K562 (cell line): Measurements from ENCODE around the gene CDKL4. TPM values are rescaled to one million over a fixed set of nuclear protein-coding genes. Genes with fewer than 3 reads are reported as not detected.
A peak's percentile ranks its signal among the peaks of the same experiment; 100 is the strongest.

Experiments
- ATAC-seq: fragments of 200-7000 bp; cut with Tn5 transposase; 3 replicates; pipeline ENCODE4 v1.9.1; 2020; ENCODE audit warnings: moderate library complexity
- BruUV-seq: library from RNA; stranded (reverse); fragments of 400-500 nt; replicated peaks from 2 replicates; lab custom pipeline; 2021; lab: Mats Ljungman, UMichigan
- CTCF ChIA-PET: fragments of 300-600 bp; formaldehyde crosslinking; extraction: SDS; loops from one replicate; lab custom pipeline; 2021; ENCODE audit warnings: low intra/inter-chr PET ratio; lab: Yijun Ruan, JAX
- POLR2A ChIA-PET: fragments of 300-600, 350-650 bp; sonication (Branson Sonifier 250); formaldehyde crosslinking; extraction: SDS; loops from one replicate; lab custom pipeline; 2021; ENCODE audit warnings: antibody characterized with exemption, inconsistent platforms; lab: Yijun Ruan, JAX
- DNase-seq, 4 experiments: peaks; one replicate each; pipeline versions ENCODE4 v3.0.0 to v3.0.0-alpha.2; 2011 to 2018; ENCODE audit warnings: low spot score in 3 of 4, mixed read lengths in 3 of 4; ENCODE audit errors: extremely low read depth in 1 of 4
- FAIRE-seq: peaks from 2 replicates; lab custom pipeline; 2011; peaks lifted over from hg19 to GRCh38; lab: Jason Lieb, UNC
- H2AFZ ChIP-seq: 2 replicates; pipeline ENCODE4 v1.6.0; 2011; ENCODE audit warnings: low read depth, low read length, control low read depth, inconsistent platforms
- H3K27ac ChIP-seq: fragments of 200-600 bp; 3 replicates; pipeline ENCODE4 v1.8.0; 2011; ENCODE audit warnings: low read depth, mild to moderate bottlenecking, control low read depth, inconsistent platforms, low read length, moderate library complexity, mixed read lengths; ENCODE audit errors: extremely low read depth
- H3K27me3 ChIP-seq, 2 experiments: fragments of 300-600 bp in 1 of 2; 2 replicates in 1 of 2; 3 replicates in 1 of 2; pipeline versions ENCODE4 v1.6.0 to v1.8.0; 2011; ENCODE audit warnings: inconsistent platforms in 2 of 2, low read length in 2 of 2, mild to moderate bottlenecking in 1 of 2, mixed read lengths in 1 of 2, moderate library complexity in 1 of 2; ENCODE audit not compliant: control insufficient read depth in 2 of 2, insufficient read depth in 2 of 2
- H3K36me3 ChIP-seq: fragments of 300-600 bp; 3 replicates; pipeline ENCODE4 v1.8.0; 2011; ENCODE audit warnings: mild to moderate bottlenecking, low read length, inconsistent platforms; ENCODE audit not compliant: control insufficient read depth, insufficient read depth
- H3K4me1 ChIP-seq, 2 experiments: fragments of 200-600 bp in 1 of 2; replicated peaks in 1 of 2; 2 replicates in 1 of 2; 3 replicates in 1 of 2; pipeline versions ENCODE4 v1.5.1 to v1.8.0; 2011; ENCODE audit warnings: inconsistent platforms in 2 of 2, low read length in 2 of 2, mild to moderate bottlenecking in 1 of 2, mixed read lengths in 1 of 2, moderate library complexity in 1 of 2; ENCODE audit not compliant: control insufficient read depth in 2 of 2, insufficient read depth in 2 of 2
- H3K4me2 ChIP-seq: 2 replicates; pipeline ENCODE4 v1.6.1; 2011; ENCODE audit warnings: low read length, control low read depth, inconsistent platforms, mixed read lengths; ENCODE audit not compliant: insufficient read depth
- H3K4me3 ChIP-seq: fragments of 200-600 bp; sonication (generic), shearing (Covaris generic); 2 replicates; pipeline ENCODE4 v1.5.1; 2016; ENCODE audit warnings: control low read depth, inconsistent platforms
- H3K79me2 ChIP-seq: fragments of 200-600 bp; 3 replicates; pipeline ENCODE4 v1.8.0; 2011; ENCODE audit warnings: low read length, inconsistent platforms; ENCODE audit not compliant: control insufficient read depth, insufficient read depth
- H3K9ac ChIP-seq, 2 experiments: 2 replicates each; pipeline versions ENCODE4 v1.6.0 to v1.6.1; 2011; ENCODE audit warnings: low read depth in 2 of 2, low read length in 2 of 2, control low read depth in 1 of 2, inconsistent platforms in 1 of 2, mild to moderate bottlenecking in 1 of 2, mixed read lengths in 1 of 2; ENCODE audit not compliant: insufficient read depth in 1 of 2
- H3K9me1 ChIP-seq: one replicate; pipeline ENCODE4 v1.6.0; 2011; ENCODE audit warnings: inconsistent platforms, mild to moderate bottlenecking, low read length, moderate library complexity; ENCODE audit not compliant: control insufficient read depth, insufficient read depth
- H3K9me3 ChIP-seq: replicated peaks from 2 replicates; pipeline ENCODE4 v1.5.1; 2011; ENCODE audit warnings: low read depth, low read length, inconsistent platforms; ENCODE audit not compliant: control insufficient read depth, insufficient read depth
- H4K20me1 ChIP-seq: replicated peaks from 2 replicates; pipeline ENCODE4 v1.6.1; 2011; ENCODE audit warnings: low read length, inconsistent platforms, mixed read lengths; ENCODE audit not compliant: control insufficient read depth, insufficient read depth
- ADNP ChIP-seq: fragments of 200-800 bp; sonication (Bioruptor generic); IDR thresholded peaks from 2 replicates; pipeline ENCODE4 v1.6.1; 2016; ENCODE audit warnings: missing genetic modification characterization, missing compliant biosample characterization
- CEBPB ChIP-seq: fragments of 450-650 bp; IDR thresholded peaks from 2 replicates; pipeline ENCODE4 v1.6.1; 2016; ENCODE audit warnings: missing genetic modification characterization, missing compliant biosample characterization
- FOXO4 ChIP-seq: fragments of 450-650 bp; formaldehyde crosslinking; IDR thresholded peaks from 2 replicates; pipeline ENCODE4 v1.4.0; 2020; ENCODE audit warnings: mild to moderate bottlenecking, moderate library complexity
- NFYB ChIP-seq: IDR thresholded peaks from 2 replicates; pipeline ENCODE4 v1.6.1; 2011; ENCODE audit warnings: mild to moderate bottlenecking, moderate library complexity; ENCODE audit not compliant: insufficient read length; ENCODE audit errors: extremely low read depth
- OTX1 ChIP-seq: fragments of 450-650 bp; formaldehyde crosslinking; IDR thresholded peaks from 2 replicates; pipeline ENCODE4 v1.4.0; 2022; ENCODE audit warnings: mild to moderate bottlenecking
- PKNOX1 ChIP-seq: fragments of 450-650 bp; IDR thresholded peaks from 2 replicates; pipeline ENCODE4 v1.6.1; 2016
- PTBP1 ChIP-seq: fragments of 200-400 bp; formaldehyde crosslinking; IDR thresholded peaks from 2 replicates; pipeline ENCODE4 v1.6.1; 2017; ENCODE audit warnings: low read depth, low read length
- YY1 ChIP-seq, 3 experiments: IDR thresholded peaks; 2 replicates each; pipeline ENCODE4 v1.6.1; 2011; ENCODE audit warnings: low read length in 2 of 3, mild to moderate bottlenecking in 2 of 3, moderate library complexity in 2 of 3, borderline replicate concordance in 1 of 3, control low read depth in 1 of 3, low read depth in 1 of 3; ENCODE audit not compliant: insufficient read depth in 3 of 3, insufficient replicate concordance in 2 of 3, control insufficient read depth in 1 of 3, insufficient read length in 1 of 3; ENCODE audit errors: extremely low read depth in 1 of 3
- ZFP36 ChIP-seq: fragments of 150-350 bp; IDR thresholded peaks from 2 replicates; pipeline ENCODE4 v1.6.1; 2018; ENCODE audit warnings: low read length, low read depth; ENCODE audit not compliant: partially characterized antibody
- ZNF224 ChIP-seq: sonication (generic); formaldehyde crosslinking; IDR thresholded peaks from 2 replicates; pipeline ENCODE4 v1.8.0; 2022; ENCODE audit warnings: mild to moderate bottlenecking, missing genetic modification reagents
- ZNF436 ChIP-seq: fragments of 250-450, 450-650 bp; sonication (Bioruptor Pico); formaldehyde crosslinking; IDR thresholded peaks from 2 replicates; pipeline ENCODE4 v1.7.0; 2020; ENCODE audit warnings: mild to moderate bottlenecking
- ZNF695 ChIP-seq: fragments of 450-650 bp; formaldehyde crosslinking; IDR thresholded peaks from 2 replicates; pipeline ENCODE4 v1.4.0; 2020; ENCODE audit warnings: mild to moderate bottlenecking, moderate library complexity
- WGBS: fragments of 100-300 bp; shearing (Covaris generic); methylation state at CpG from one replicate; pipeline ENCODE4 v1.1.6; 2016; ENCODE audit warnings: low coverage, mixed read lengths; ENCODE audit not compliant: insufficient coverage; ENCODE audit errors: missing lambda C conversion rate; 5-methylcytosine and 5-hydroxymethylcytosine counted together
- in situ Hi-C: fragments of 300-500 bp; cut with MboI; formaldehyde crosslinking; loops from 4 replicates; pipeline ENCODE4 v1.15.0; 2018; ENCODE audit warnings: inconsistent platforms, mixed read lengths
- intact Hi-C: fragments of 100-400 bp; cut with micrococcal nuclease; formaldehyde crosslinking; loops from 2 replicates; pipeline ENCODE4 v1.14.2; 2022
- polyA plus RNA-seq, 8 experiments: library from polyadenylated mRNA; depleted of rRNA in 4 of 8; stranded (reverse) in 5 of 8; unstranded in 3 of 8; fragments of >200 nt; fragmentation: Nextera tagmentation in 2 of 8; fragmentation: Illumina TruSeq in 1 of 8; extraction: Ambion mirVana in 2 of 8; extraction: Trizol in 1 of 8; gene quantifications; 2 replicates each; pipeline versions ENCODE4 v1.2.1 to v1.2.3, GENCODE V29; 2011 to 2014; ENCODE audit warnings: inconsistent platforms in 1 of 8, missing spikeins in 1 of 8
- total RNA-seq, 7 experiments: library from RNA; depleted of rRNA in 6 of 7; stranded (reverse); fragments of >200 nt in 6 of 7; fragmentation: Illumina TruSeq in 2 of 7; extraction: Trizol in 2 of 7; gene quantifications; 2 replicates each; pipeline versions ENCODE4 v1.2.1 to v1.2.3, GENCODE V29; 2011 to 2021; ENCODE audit warnings: low replicate concordance in 1 of 7

CDKL4 gene
- total and polyA plus RNA-seq, 9 of the 15 experiments (the other 6 are each of a cell fraction or from before 2014, with no cell fraction given), result not detected

GRCh38 chr2:39220136-39220535 lies 23.6 kb downstream of the CDKL4 start:
- BruUV-seq, result no TSS peak

More at GRCh38 chr2:39220136-39220535, 23.6 kb downstream of the CDKL4 start:
- no peaks in the 10 kb centered on the region for H3K9me1 ChIP-seq
- no peak overlapping the region for H3K9ac ChIP-seq
- no peaks in the 10 kb centered on the region for H4K20me1 ChIP-seq
- CTCF ChIA-PET, result no interaction called here
- H3K4me2 ChIP-seq, result no peak overlapping the region
- intact Hi-C loops, result loop anchor here (10.0 kb wide), 1 partner anchor 475 kb away; no protein-coding TSS in a partner anchor
- H3K9me3 ChIP-seq, result no peaks in the 10 kb centered on the region
- no peak for FAIRE-seq
- H3K79me2 ChIP-seq, result no peaks in the 10 kb centered on the region
- TF ChIP-seq ZFP36 (no peak), OTX1 (CRISPR knock-in tag) (no peak), ZNF695 (CRISPR knock-in tag) (no peak), PKNOX1 (no peak), ADNP (tag) (no peak), NFYB (no peak), ZNF224 (CRISPR knock-in tag) (no peak), FOXO4 (CRISPR knock-in tag) (no peak), PTBP1 (no peak), YY1 (IDR thresholded peaks at IDR 0.05; ENCODE audit: borderline replicate concordance in 1 of 3, control insufficient read depth in 1 of 3, extremely low read depth in 1 of 3, insufficient read depth in 3 of 3, insufficient read length in 1 of 3, insufficient replicate concordance in 2 of 3, low read depth in 1 of 3, low read length in 2 of 3) (no peak), ZNF436 (no peak), CEBPB (tag) (no peak)
- TF ChIP-seq, all 486 proteins: peak for 0
- in situ Hi-C loops, result loop anchor here (10.0 kb wide), 1 partner anchor 95 kb away; the partner anchor contains the start of gene SOS1
- Histone ChIP-seq H3K4me3 (no peak overlapping the region), H3K36me3 (no peaks in the 10 kb centered on the region), H2AFZ (peak overlapping the region; percentile 40; the same call in 1 of the 2 replicates), H3K4me1 (peaks cover 0 to 18% of the 10 kb centered on the region in 2 experiments; a peak in 4 of 5 replicates), H3K27me3 (no peaks in the 10 kb centered on the region), H3K27ac (no peak overlapping the region)
- WGBS, result 55% methylated on average over 2 of the region's 2 CpGs
- POLR2A ChIA-PET, result no interaction called here
- DNase-seq (no peak), ATAC-seq (no peak)
